ENCODE results near the gene UQCC5.

UQCC5 gene

GRCh38 chr3:52521488-52521824, 14.9 kb upstream of the UQCC5 start:
- no peak for TF ChIP-seq CTCF (IDR thresholded peaks at IDR 0.05; ENCODE audit: borderline replicate concordance, control extremely low read depth, extremely low read depth, insufficient read depth, missing control alignments)
- in situ Hi-C loops (cut with MboI; ENCODE audit: low sequenced_read_pairs, unreplicated experiment) = no loop called here

DNA sequence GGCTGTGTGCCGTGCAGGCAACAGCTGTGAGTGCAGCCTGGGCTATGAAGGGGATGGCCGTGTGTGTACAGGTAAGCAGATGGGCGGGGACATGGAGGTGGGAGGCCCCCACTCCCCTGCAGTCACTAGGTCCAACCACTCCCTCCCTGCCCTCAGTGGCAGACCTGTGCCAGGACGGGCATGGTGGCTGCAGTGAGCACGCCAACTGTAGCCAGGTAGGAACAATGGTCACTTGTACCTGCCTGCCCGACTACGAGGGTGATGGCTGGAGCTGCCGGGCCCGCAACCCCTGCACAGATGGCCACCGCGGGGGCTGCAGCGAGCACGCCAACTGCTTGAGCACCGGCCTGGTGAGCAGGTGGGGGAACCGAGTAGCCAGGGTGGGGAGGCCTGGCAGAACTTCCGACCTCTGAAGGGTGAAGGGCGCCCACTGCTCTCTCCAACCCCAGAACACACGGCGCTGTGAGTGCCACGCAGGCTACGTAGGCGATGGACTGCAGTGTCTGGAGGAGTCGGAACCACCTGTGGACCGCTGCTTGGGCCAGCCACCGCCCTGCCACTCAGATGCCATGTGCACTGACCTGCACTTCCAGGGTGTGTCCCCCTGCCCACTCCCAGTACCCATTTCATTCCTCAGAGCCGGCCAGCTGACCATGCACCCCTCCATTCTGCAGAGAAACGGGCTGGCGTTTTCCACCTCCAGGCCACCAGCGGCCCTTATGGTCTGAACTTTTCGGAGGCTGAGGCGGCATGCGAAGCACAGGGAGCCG, 14.3 kb upstream of the UQCC5 start:
- in situ Hi-C loops (cut with MboI; ENCODE audit: low sequenced_read_pairs, unreplicated experiment) = no loop called here
- no peak for TF ChIP-seq CTCF (IDR thresholded peaks at IDR 0.05; ENCODE audit: borderline replicate concordance, control extremely low read depth, extremely low read depth, insufficient read depth, missing control alignments)
- no peak for DNase-seq (ENCODE audit: low spot score)

More at GRCh38 chr3:52521488-52521824, 14.9 kb upstream of the UQCC5 start:
- DNase-seq (ENCODE audit: low spot score) = no peak

- TF ChIP-seq CTCF (IDR thresholded peaks at IDR 0.05; ENCODE audit: borderline replicate concordance, control extremely low read depth, extremely low read depth, insufficient read depth, missing control alignments) = no peak
- no peak for DNase-seq (ENCODE audit: low spot score)
- in situ Hi-C loops (cut with MboI; ENCODE audit: low sequenced_read_pairs, unreplicated experiment) = no loop called here
Measured at GRCh38 chr3:52522651-52523251, 13.7 kb upstream of the UQCC5 start.

DNA sequence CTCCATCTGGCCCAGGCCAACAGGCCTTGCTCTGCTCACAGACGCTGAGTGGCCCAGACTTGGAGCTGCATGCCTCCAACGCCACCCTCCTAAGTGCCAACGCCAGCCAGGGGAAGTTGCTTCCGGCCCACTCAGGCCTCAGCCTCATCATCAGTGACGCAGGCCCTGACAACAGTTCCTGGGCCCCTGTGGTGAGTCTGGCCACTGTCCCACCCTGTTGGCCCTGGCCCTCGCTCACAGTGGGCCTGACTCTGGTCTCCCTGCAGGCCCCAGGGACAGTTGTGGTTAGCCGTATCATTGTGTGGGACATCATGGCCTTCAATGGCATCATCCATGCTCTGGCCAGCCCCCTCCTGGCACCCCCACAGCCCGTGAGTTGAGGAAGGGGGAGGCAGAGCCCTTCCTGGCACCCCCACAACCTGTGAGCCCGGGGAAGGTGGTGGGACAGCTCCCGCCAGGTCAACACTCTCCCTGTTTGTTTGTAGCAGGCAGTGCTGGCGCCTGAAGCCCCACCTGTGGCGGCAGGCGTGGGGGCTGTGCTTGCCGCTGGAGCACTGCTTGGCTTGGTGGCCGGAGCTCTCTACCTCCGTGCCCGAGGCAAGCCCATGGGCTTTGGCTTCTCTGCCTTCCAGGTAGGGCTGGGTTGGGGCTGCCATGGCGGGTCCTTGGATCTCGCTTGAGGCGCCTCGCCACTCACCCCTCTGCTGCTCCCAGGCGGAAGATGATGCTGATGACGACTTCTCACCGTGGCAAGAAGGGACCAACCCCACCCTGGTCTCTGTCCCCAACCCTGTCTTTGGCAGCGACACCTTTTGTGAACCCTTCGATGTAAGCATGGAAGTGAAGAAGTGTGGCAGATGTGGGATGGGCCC, 12.8 kb upstream of the UQCC5 start:
- DNase-seq (ENCODE audit: low spot score) = no peak
- in situ Hi-C loops (cut with MboI; ENCODE audit: low sequenced_read_pairs, unreplicated experiment) = no loop called here
- no peak for TF ChIP-seq CTCF (IDR thresholded peaks at IDR 0.05; ENCODE audit: borderline replicate concordance, control extremely low read depth, extremely low read depth, insufficient read depth, missing control alignments)

DNA sequence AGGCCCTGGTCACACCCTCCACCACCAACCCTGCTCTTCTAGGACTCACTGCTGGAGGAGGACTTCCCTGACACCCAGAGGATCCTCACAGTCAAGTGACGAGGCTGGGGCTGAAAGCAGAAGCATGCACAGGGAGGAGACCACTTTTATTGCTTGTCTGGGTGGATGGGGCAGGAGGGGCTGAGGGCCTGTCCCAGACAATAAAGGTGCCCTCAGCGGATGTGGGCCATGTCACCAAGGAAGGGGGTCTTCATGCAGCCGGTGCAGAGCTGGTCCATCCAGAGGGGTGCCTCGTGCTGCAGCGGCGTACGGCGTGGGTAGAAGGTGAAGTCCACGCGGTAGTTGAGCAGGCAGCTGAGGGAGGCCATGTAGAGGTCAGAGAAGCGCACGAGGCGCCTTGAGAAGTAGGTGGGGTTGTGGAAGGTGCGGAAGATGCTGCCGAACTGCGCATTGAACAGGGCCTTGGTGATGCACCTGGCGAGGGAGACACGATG, 12.1 kb upstream of the UQCC5 start:
- no peak for DNase-seq (ENCODE audit: low spot score)
- no peak for TF ChIP-seq CTCF (IDR thresholded peaks at IDR 0.05; ENCODE audit: borderline replicate concordance, control extremely low read depth, extremely low read depth, insufficient read depth, missing control alignments)
- in situ Hi-C loops (cut with MboI; ENCODE audit: low sequenced_read_pairs, unreplicated experiment) = no loop called here
